B cell (primary cell): ENCODE data around the gene MEIS2. TPM values are rescaled to one million over a fixed set of nuclear protein-coding genes. Genes with fewer than 3 reads are reported as not detected.

ENCODE experiments used
- ATAC-seq: fragments of 200-7000 bp; cut with Tn5 transposase; one replicate; pipeline ENCODE4 v1.10.0; 2021; ENCODE audit warnings: low read depth, mild to moderate bottlenecking, moderate number of reproducible peaks, moderate library complexity
- CTCF ChIA-PET: fragments of 350-600 bp; sonication (Branson Sonifier 250); formaldehyde crosslinking; loops from one replicate; lab custom pipeline; 2021; ENCODE audit warnings: antibody characterized with exemption, inconsistent platforms; lab: Charles Lee
- POLR2A ChIA-PET: fragments of 350-600 bp; sonication (Branson Sonifier 250); formaldehyde crosslinking; loops from one replicate; lab custom pipeline; 2021; ENCODE audit warnings: antibody characterized with exemption; lab: Charles Lee
- DNase-seq: peaks from one replicate; pipeline ENCODE4 v3.0.0; 2013
- H2AFZ ChIP-seq: 2 replicates; pipeline ENCODE4 v1.6.1; 2012; ENCODE audit warnings: mild to moderate bottlenecking, low read depth, low read length; ENCODE audit not compliant: insufficient read depth, poor library complexity, severe bottlenecking
- H3K27ac ChIP-seq, 2 donors: 1 replicate in 1 of 2; 2 replicates in 1 of 2; pipeline ENCODE4 v1.5.1; 2012 to 2013; ENCODE audit warnings: low read length in 2 of 2, mild to moderate bottlenecking in 2 of 2, moderate library complexity in 1 of 2
- H3K27me3 ChIP-seq, 4 experiments: fragments of 200-600 bp in 1 of 4; sonication (generic) in 1 of 4; replicated peaks in 1 of 4; 1 replicate in 2 of 4; 2 replicates in 2 of 4; pipeline versions ENCODE4 v1.6.1 to v1.7.0; 2013 to 2016; ENCODE audit warnings: low read length in 3 of 4, mild to moderate bottlenecking in 2 of 4, mixed read lengths in 1 of 4, moderate library complexity in 1 of 4; ENCODE audit not compliant: insufficient read depth in 4 of 4, control insufficient read depth in 3 of 4; ENCODE audit errors: control extremely low read depth in 1 of 4
- H3K36me3 ChIP-seq, 2 experiments: replicated peaks in 1 of 2; 1 replicate in 1 of 2; 2 replicates in 1 of 2; pipeline versions ENCODE4 v1.6.1 to v1.7.1; 2013; ENCODE audit warnings: low read length in 1 of 2; ENCODE audit not compliant: insufficient read depth in 2 of 2, control insufficient read depth in 1 of 2; ENCODE audit errors: control extremely low read depth in 1 of 2, extremely low read depth in 1 of 2
- H3K4me1 ChIP-seq, 2 donors: fragments of 200-600 bp in 1 of 2; sonication (generic) in 1 of 2; 1 replicate in 1 of 2; 2 replicates in 1 of 2; pipeline versions ENCODE4 v1.5.1 to v1.6.1; 2013 to 2017; ENCODE audit warnings: low read length in 2 of 2; ENCODE audit not compliant: control insufficient read depth in 2 of 2, insufficient read depth in 2 of 2
- H3K4me2 ChIP-seq: replicated peaks from 2 replicates; pipeline ENCODE3; 2012; ENCODE audit warnings: mild to moderate bottlenecking, low read depth, low read length; ENCODE audit not compliant: poor library complexity, severe bottlenecking
- H3K4me3 ChIP-seq, 5 experiments: fragments of 200-600 bp in 1 of 5; sonication (generic) in 1 of 5; 1 replicate in 3 of 5; 2 replicates in 2 of 5; pipeline versions ENCODE4 v1.5.1 to v1.7.0; 2011 to 2016; ENCODE audit warnings: low read length in 4 of 5, mild to moderate bottlenecking in 4 of 5, low read depth in 2 of 5, control low read depth in 1 of 5, moderate library complexity in 1 of 5; ENCODE audit not compliant: insufficient read depth in 1 of 5; ENCODE audit errors: control extremely low read depth in 1 of 5, extremely low read depth in 1 of 5
- H3K79me2 ChIP-seq: fragments of 200-600 bp; sonication (generic); one replicate; pipeline ENCODE4 v1.6.0; 2016; ENCODE audit warnings: low read length; ENCODE audit not compliant: control insufficient read depth, insufficient read depth
- H3K9ac ChIP-seq: fragments of 200-600 bp; sonication (generic); 2 replicates; pipeline ENCODE4 v1.6.1; 2017; ENCODE audit warnings: mild to moderate bottlenecking, low read length, moderate library complexity
- H3K9me3 ChIP-seq, 3 donors: one replicate each; pipeline versions ENCODE4 v1.6.1 to v1.7.1; 2013; ENCODE audit warnings: low read length in 2 of 3; ENCODE audit not compliant: control insufficient read depth in 2 of 3, insufficient read depth in 1 of 3; ENCODE audit errors: control extremely low read depth in 1 of 3
- H4K20me1 ChIP-seq: 2 replicates; pipeline ENCODE4 v1.6.0; 2012; ENCODE audit warnings: mild to moderate bottlenecking, low read length; ENCODE audit not compliant: insufficient read depth, control insufficient read depth, poor library complexity, severe bottlenecking
- H3K27ac Mint-ChIP-seq: one replicate; pipeline ENCODE4 v1.8.0; 2021; ENCODE audit warnings: mixed read lengths
- H3K27me3 Mint-ChIP-seq: one replicate; pipeline ENCODE4 v1.8.0; 2021; ENCODE audit warnings: mixed read lengths
- H3K4me1 Mint-ChIP-seq: one replicate; pipeline ENCODE4 v1.8.0; 2021; ENCODE audit warnings: mixed read lengths
- H3K4me3 Mint-ChIP-seq: one replicate; pipeline ENCODE4 v1.8.0; 2021; ENCODE audit warnings: mixed read lengths
- H3K9me3 Mint-ChIP-seq: one replicate; pipeline ENCODE4 v1.8.0; 2022; ENCODE audit warnings: mixed read lengths; ENCODE audit not compliant: insufficient read depth
- CTCF ChIP-seq: fragments of 200-600 bp; IDR thresholded peaks from one replicate; pipeline ENCODE4 v1.8.0; 2022; ENCODE audit warnings: antibody characterized with exemption, mild to moderate bottlenecking
- EZH2 ChIP-seq: IDR thresholded peaks from 2 replicates; pipeline ENCODE4 v1.6.1; 2012; ENCODE audit warnings: borderline replicate concordance, low read depth, mild to moderate bottlenecking, moderate library complexity, low read length; ENCODE audit not compliant: insufficient read depth, poor library complexity, severe bottlenecking
- WGBS: methylation state at CpG from one replicate; pipeline ENCODE4 v1.1.5; 2013; ENCODE audit warnings: missing lambda C conversion rate; ENCODE audit not compliant: insufficient coverage; 5-methylcytosine and 5-hydroxymethylcytosine counted together
- intact Hi-C: fragments of 100-400 bp; cut with micrococcal nuclease; formaldehyde crosslinking; loops from one replicate; pipeline ENCODE4 v1.10.0; 2022
- polyA plus RNA-seq: library from polyadenylated mRNA; depleted of rRNA; stranded (reverse); fragments of >200 nt; gene quantifications from 2 replicates; pipeline ENCODE4 v1.2.3, GENCODE V29; 2012
- total RNA-seq, 2 donors: library from RNA; stranded (reverse); fragments of 120-200 nt in 1 of 2; gene quantifications; 1 replicate in 1 of 2; 2 replicates in 1 of 2; pipeline versions ENCODE4 v1.2.3 to v1.2.4, GENCODE V29; 2013 to 2022

Gene MEIS2
- total and polyA plus RNA-seq, 2 donors (not counting 1 experiment from before 2014, with no cell fraction given): 0.22 TPM; not detected in 1

DNA sequence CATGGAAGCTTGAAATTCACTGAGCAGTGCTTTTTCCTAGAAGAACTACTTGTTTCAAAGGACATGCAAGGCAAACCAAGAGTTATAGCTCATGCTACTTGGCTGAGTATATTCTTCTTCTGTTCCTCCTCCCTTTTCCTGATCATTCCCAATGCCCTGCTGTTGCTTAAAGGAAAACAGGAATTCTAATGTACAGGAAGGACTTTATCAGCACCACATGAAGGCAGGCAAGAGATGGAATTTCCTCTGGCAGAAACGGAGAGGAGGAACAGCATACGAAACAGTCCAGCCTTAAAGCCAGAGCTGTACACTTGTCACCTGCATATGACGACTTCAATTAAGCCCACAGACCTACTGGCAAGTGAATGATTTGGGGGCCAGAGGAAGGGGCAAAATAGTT is 15.7 kb downstream of the MEIS2 start:
- H3K9ac ChIP-seq: no peak overlapping the region
- TF ChIP-seq CTCF: no peak
- TF ChIP-seq EZH2: no peak
- intact Hi-C loops: no loop called here
- H3K9me3 ChIP-seq: no peaks in the 10 kb centered on the region
- no peak overlapping the region for H3K4me3 Mint-ChIP-seq
- H3K4me3 ChIP-seq: no peak overlapping the region
- no peak overlapping the region for H3K27ac ChIP-seq
- WGBS: 65% methylated on average over 2 of the region's 3 CpGs
- no peaks in the 10 kb centered on the region for H3K27me3 ChIP-seq
- DNase-seq (no peak), ATAC-seq (no peak)
- no peak overlapping the region for H2AFZ ChIP-seq
- no peaks in the 10 kb centered on the region for H3K36me3 ChIP-seq
- H3K27ac Mint-ChIP-seq: no peak overlapping the region
- no peaks in the 10 kb centered on the region for H3K27me3 Mint-ChIP-seq
- H3K4me1 ChIP-seq: no peaks in the 10 kb centered on the region
- no peaks in the 10 kb centered on the region for H3K79me2 ChIP-seq
- ChIA-PET POLR2A (no interaction called here), CTCF (no interaction called here)
- H3K4me1 Mint-ChIP-seq: peaks cover 2% of the 10 kb centered on the region
- no peaks in the 10 kb centered on the region for H3K9me3 Mint-ChIP-seq
- no peak overlapping the region for H3K4me2 ChIP-seq
- H4K20me1 ChIP-seq: no peaks in the 10 kb centered on the region

DNA sequence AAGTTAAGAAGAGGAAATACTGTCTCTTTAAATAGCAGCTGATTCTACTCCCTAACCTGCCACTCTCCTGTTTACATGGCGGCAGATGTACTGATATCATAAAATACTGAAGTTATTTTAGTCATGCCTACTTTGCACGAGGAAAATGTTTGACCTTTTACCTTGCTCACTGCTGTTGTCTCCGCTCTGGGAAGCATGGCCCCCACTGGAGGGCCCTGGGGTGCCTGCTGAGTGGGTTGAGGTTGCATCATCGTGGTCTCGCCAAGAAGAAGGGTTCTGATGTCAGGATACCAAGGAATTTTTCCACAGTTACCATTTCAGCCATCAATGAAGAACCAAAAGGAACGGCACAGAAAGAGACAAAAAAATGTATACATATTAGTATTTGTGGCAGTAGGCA is 16.7 kb downstream of the MEIS2 start:
- Histone ChIP-seq H2AFZ (no peak overlapping the region), H3K9ac (no peak overlapping the region), H3K4me2 (no peak overlapping the region), H3K9me3 (no peaks in the 10 kb centered on the region), H3K79me2 (no peaks in the 10 kb centered on the region), H3K27ac (no peak overlapping the region), H3K4me1 (no peaks in the 10 kb centered on the region), H3K36me3 (no peaks in the 10 kb centered on the region), H3K27me3 (no peaks in the 10 kb centered on the region), H3K4me3 (no peak overlapping the region), H4K20me1 (no peaks in the 10 kb centered on the region)
- Mint-ChIP-seq H3K27me3 (no peaks in the 10 kb centered on the region), H3K4me1 (peaks cover 2% of the 10 kb centered on the region), H3K4me3 (no peak overlapping the region), H3K9me3 (no peaks in the 10 kb centered on the region), H3K27ac (no peak overlapping the region)
- no peak for TF ChIP-seq EZH2
- no peak for TF ChIP-seq CTCF
- ChIA-PET POLR2A (no interaction called here), CTCF (no interaction called here)
- ATAC-seq (no peak), DNase-seq (no peak)
- 95% methylated on average over 4 of the region's 6 CpGs for WGBS
- intact Hi-C loops: no loop called here
